ENCODE data around the gene RNF182. TPM values are rescaled to one million over a fixed set of nuclear protein-coding genes. Genes with fewer than 3 reads are reported as not detected.

RNF182 gene
- total RNA-seq, 1 experiment from 2014 or later = 3.7 TPM

- Mint-ChIP-seq H3K27me3 (ENCODE audit: low read depth) (peaks cover 18% of the 10 kb centered on the region), H3K9me3 (peaks cover 4 to 7% of the 10 kb centered on the region in 2 experiments; a peak in 3 of 5 replicates), H3K4me3 (no peak overlapping the region), H3K27ac (no peak overlapping the region), H3K4me1 (peaks cover 18 to 19% of the 10 kb centered on the region in 2 experiments), H3K36me3 (ENCODE audit: insufficient read depth in 1 of 3, low read depth in 3 of 3) (peaks cover 0 to 15% (median 3%) of the 10 kb centered on the region in 3 experiments; a peak in 4 of 7 replicates)
- H2AK5ac ChIP-seq (ENCODE audit: insufficient read length, low read length) = no peak overlapping the region
- no peaks in the 10 kb centered on the region for H3K79me1 ChIP-seq (ENCODE audit: insufficient read depth, low read depth, low read length, poor library complexity, severe bottlenecking)
- H3K27ac ChIP-seq (ENCODE audit: insufficient read length, low read depth, low read length) = no peak overlapping the region
- no peak overlapping the region for H2BK15ac ChIP-seq (ENCODE audit: low read depth, low read length)
- WGBS (ENCODE audit: extremely low coverage, insufficient read length, low lambda C conversion rate) = 80% methylated on average over 1 of the region's 9 CpGs
- no peaks in the 10 kb centered on the region for H3K27me3 ChIP-seq (ENCODE audit: insufficient read depth, low read length)
- H3K9me3 ChIP-seq (ENCODE audit: control insufficient read depth, low read depth, low read length) = no peaks in the 10 kb centered on the region
- no peak overlapping the region for H2AFZ ChIP-seq (ENCODE audit: low read length)
- no peak overlapping the region for H3K23ac ChIP-seq (ENCODE audit: insufficient read length, low read depth, low read length)
- H3K4ac ChIP-seq (ENCODE audit: low read depth, low read length) = no peak overlapping the region
- H3K9ac ChIP-seq (ENCODE audit: extremely low read depth, insufficient read length, low read length) = no peak overlapping the region
- H2BK20ac ChIP-seq (ENCODE audit: low read depth, low read length, poor library complexity, severe bottlenecking) = no peak overlapping the region
- no peak overlapping the region for H2BK120ac ChIP-seq (ENCODE audit: low read depth, low read length, poor library complexity, severe bottlenecking)
- no peak overlapping the region for H4K5ac ChIP-seq (ENCODE audit: insufficient read length, low read depth, low read length)
- H4K8ac ChIP-seq (replicated peaks; ENCODE audit: insufficient read length, low read depth, low read length) = no peak overlapping the region
- H3K4me1 ChIP-seq (ENCODE audit: insufficient read depth, low read length) = peaks cover 7% of the 10 kb centered on the region
- H3K23me2 ChIP-seq (ENCODE audit: insufficient read length, low read depth, low read length, poor library complexity, severe bottlenecking) = no peaks in the 10 kb centered on the region
- no peaks in the 10 kb centered on the region for H3K79me2 ChIP-seq (ENCODE audit: insufficient read depth, low read length)
- no peaks in the 10 kb centered on the region for H4K20me1 ChIP-seq (ENCODE audit: control insufficient read depth, insufficient read depth, insufficient read length)
- no peak overlapping the region for H4K91ac ChIP-seq (ENCODE audit: insufficient read length, low read depth, low read length)
- H3K18ac ChIP-seq (ENCODE audit: insufficient read length, low read depth, low read length) = no peak overlapping the region
- H3K14ac ChIP-seq (ENCODE audit: insufficient read depth, low read length) = no peak overlapping the region
- H3K56ac ChIP-seq (ENCODE audit: insufficient read length, low read depth, low read length) = no peak overlapping the region
- DNase-seq = no peak
- no peak overlapping the region for H2BK5ac ChIP-seq (ENCODE audit: insufficient read length, low read length)
- no peak overlapping the region for H3K4me2 ChIP-seq (ENCODE audit: insufficient read depth, insufficient read length, low read length)
- TF ChIP-seq CTCF (conservative IDR thresholded peaks at IDR 0.05) = no peak
- no peak overlapping the region for H2BK12ac ChIP-seq (ENCODE audit: insufficient read length, low read depth, low read length)
- H3T11ph ChIP-seq (ENCODE audit: low read length) = no peak overlapping the region
Measured at GRCh38 chr6:14026831-14027539, 102.2 kb downstream of the RNF182 start.
